Calu3 (cell line): ENCODE data around the gene TIFAB. TPM values are rescaled to one million over a fixed set of nuclear protein-coding genes. Genes with fewer than 3 reads are reported as not detected.

Source experiments
- BruUV-seq: library from RNA; stranded (reverse); fragments of 400-500 nt; replicated peaks from 2 replicates; lab custom pipeline; 2021; lab: Mats Ljungman, UMichigan
- CTCF ChIA-PET: fragments of 300-600 bp; sonication (Branson Sonifier 250); formaldehyde crosslinking; loops from one replicate; lab custom pipeline; 2022; ENCODE audit warnings: antibody characterized with exemption; lab: Charles Lee
- DNase-seq: peaks from one replicate; pipeline ENCODE4 v3.0.0; 2022
- H3K27ac Mint-ChIP-seq: one replicate; pipeline ENCODE4 v1.8.0; 2022; ENCODE audit warnings: mixed read lengths; ENCODE audit not compliant: unreplicated experiment
- H3K27me3 Mint-ChIP-seq: one replicate; pipeline ENCODE4 v1.8.0; 2022; ENCODE audit warnings: mixed read lengths; ENCODE audit not compliant: unreplicated experiment
- H3K36me3 Mint-ChIP-seq: one replicate; pipeline ENCODE4 v1.8.0; 2022; ENCODE audit warnings: mild to moderate bottlenecking, moderate library complexity, mixed read lengths; ENCODE audit not compliant: insufficient read depth, unreplicated experiment
- H3K4me1 Mint-ChIP-seq: one replicate; pipeline ENCODE4 v1.8.0; 2022; ENCODE audit warnings: mild to moderate bottlenecking, low read depth, mixed read lengths; ENCODE audit not compliant: unreplicated experiment
- H3K4me3 Mint-ChIP-seq: one replicate; pipeline ENCODE4 v1.8.0; 2022; ENCODE audit warnings: mild to moderate bottlenecking, low read depth, moderate library complexity, mixed read lengths; ENCODE audit not compliant: unreplicated experiment
- H3K9me3 Mint-ChIP-seq: one replicate; pipeline ENCODE4 v1.8.0; 2022; ENCODE audit warnings: low read depth, mixed read lengths; ENCODE audit not compliant: unreplicated experiment
- CTCF ChIP-seq: fragments of 200-600 bp; IDR thresholded peaks from one replicate; pipeline ENCODE4 v1.8.0; 2022; ENCODE audit warnings: antibody characterized with exemption; ENCODE audit not compliant: unreplicated experiment
- intact Hi-C: fragments of 100-400 bp; cut with micrococcal nuclease; formaldehyde crosslinking; loops from one replicate; pipeline ENCODE4 v1.10.0; 2022; ENCODE audit not compliant: unreplicated experiment
- total RNA-seq: library from RNA; stranded (reverse); gene quantifications from 2 replicates; pipeline ENCODE4 v1.2.3, GENCODE V29; 2022

TIFAB gene
- total RNA-seq, 1 experiment from 2014 or later, result not detected

- no peak for DNase-seq
- no peak overlapping the region for H3K4me3 Mint-ChIP-seq
- CTCF ChIA-PET, result no interaction called here
- intact Hi-C loops, result no loop called here
- peaks cover 4% of the 10 kb centered on the region for H3K36me3 Mint-ChIP-seq
- no peaks in the 10 kb centered on the region for H3K4me1 Mint-ChIP-seq
- BruUV-seq, result no TSS peak
- H3K27ac Mint-ChIP-seq, result no peak overlapping the region
- H3K9me3 Mint-ChIP-seq, result no peaks in the 10 kb centered on the region
- peaks cover 70% of the 10 kb centered on the region for H3K27me3 Mint-ChIP-seq
- TF ChIP-seq CTCF, result no peak
Observed at GRCh38 chr5:135439231-135440205, 12.6 kb downstream of the TIFAB start.

DNA sequence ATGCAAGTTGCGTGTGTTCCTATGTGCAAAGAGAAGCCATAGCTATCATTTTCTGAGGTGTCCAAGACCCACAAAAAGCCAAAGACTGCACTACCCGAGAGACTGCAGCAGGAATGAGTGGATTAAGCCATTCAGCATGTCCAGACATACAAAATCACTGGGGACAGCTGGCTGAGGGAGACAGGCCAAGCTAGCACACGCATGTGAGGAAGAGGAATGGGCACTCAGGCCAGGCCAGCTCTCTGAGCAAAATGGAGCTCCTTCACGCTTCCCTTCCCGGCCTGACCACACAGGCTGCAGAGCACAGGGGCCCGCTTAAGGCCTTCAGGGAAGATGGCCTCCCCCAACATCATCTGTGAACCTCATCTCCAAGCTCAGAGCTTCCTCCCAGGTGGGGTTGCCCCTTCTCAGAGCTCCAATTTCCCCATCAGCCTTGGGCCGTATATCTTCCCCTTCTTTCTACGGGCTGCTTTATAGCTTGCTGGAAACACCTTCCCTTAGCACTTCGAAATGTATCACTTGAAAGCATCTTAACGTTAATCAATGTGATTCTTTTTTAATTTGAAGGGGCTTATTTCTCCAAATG is 13.4 kb downstream of the TIFAB start:
- CTCF ChIA-PET, result interaction anchor here (1.0 to 1.9 kb wide), 3 partner anchors 12 to 115 kb away, joined by 3 to 6 read pairs (median 3); no protein-coding TSS in a partner anchor
- Mint-ChIP-seq H3K36me3 (peaks cover 4% of the 10 kb centered on the region), H3K4me3 (no peak overlapping the region), H3K4me1 (no peaks in the 10 kb centered on the region), H3K27ac (no peak overlapping the region), H3K9me3 (no peaks in the 10 kb centered on the region), H3K27me3 (peaks cover 70% of the 10 kb centered on the region)
- intact Hi-C loops, result no loop called here
- no peak for DNase-seq
- no peak for TF ChIP-seq CTCF
- BruUV-seq, result no TSS peak

DNA sequence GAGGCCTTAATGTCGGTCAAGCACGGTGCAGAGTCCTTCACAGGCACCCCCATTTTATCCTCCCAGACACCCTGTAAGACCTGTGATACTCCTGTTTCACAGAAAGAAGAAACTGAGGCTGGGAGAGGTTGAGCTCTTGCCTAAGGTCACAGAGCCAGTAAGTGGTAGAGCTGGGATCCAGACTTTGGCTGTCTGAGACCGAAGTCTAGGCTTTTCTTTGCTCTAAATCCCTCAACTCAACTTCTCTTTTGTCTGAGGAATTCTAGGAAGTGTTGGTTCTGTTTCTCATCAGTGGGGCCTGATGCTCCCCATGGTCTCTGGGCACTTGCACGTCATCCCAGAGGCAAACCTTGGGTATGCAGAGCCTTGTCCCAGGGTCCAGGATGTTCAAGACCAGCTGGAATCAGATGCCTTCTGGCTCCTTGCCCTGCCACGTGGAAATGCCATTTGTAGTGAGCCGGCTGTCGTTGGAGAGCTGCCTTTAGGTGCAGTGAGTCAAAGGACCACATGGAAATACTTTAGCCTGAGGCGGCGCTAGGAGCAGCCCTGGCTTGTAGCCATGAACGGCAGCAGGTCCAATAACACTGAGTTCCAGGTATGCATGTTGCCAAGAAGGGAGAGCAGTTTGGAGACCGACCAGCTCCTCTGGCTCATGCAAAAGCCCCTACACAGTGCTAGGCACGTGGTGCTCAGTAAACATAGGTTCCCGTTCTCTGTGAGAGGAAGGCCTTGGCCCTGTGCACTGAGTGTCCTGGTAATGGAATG is 14.2 kb downstream of the TIFAB start:
- Mint-ChIP-seq H3K9me3 (no peaks in the 10 kb centered on the region), H3K27ac (no peak overlapping the region), H3K36me3 (peaks cover 3% of the 10 kb centered on the region), H3K4me1 (no peaks in the 10 kb centered on the region), H3K27me3 (peaks cover 70% of the 10 kb centered on the region), H3K4me3 (no peak overlapping the region)
- intact Hi-C loops, result no loop called here
- CTCF ChIA-PET, result interaction anchor here (0.5 to 1.9 kb wide), 4 partner anchors 12 to 116 kb away, joined by 3 to 6 read pairs (median 4); no protein-coding TSS in a partner anchor
- TF ChIP-seq CTCF, result no peak
- BruUV-seq, result no TSS peak
- peak; percentile 67 for DNase-seq

DNA sequence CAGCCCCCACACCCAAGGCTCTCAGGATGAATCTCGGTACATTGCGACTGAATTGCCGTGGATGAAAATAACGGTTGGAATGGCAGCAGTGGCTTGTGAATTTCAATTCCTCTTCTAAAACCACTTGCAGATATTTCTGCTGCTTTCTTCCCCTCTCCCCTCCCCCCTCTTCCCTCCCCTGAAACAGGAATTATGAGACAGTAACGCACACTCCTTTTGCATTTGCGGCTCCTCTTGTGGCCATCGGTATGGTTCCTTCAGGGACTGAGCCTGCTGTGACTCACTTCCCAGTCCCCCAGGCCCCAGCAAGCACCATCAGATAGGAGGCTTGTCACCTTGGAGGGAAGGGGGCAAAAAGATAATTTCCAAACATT is 14.7 kb downstream of the TIFAB start:
- CTCF ChIA-PET, result interaction anchor here (0.5 to 1.9 kb wide), 4 partner anchors 11 to 1872 kb away, joined by 3 to 7 read pairs (median 5); no protein-coding TSS in a partner anchor
- no peaks in the 10 kb centered on the region for H3K36me3 Mint-ChIP-seq
- no TSS peak for BruUV-seq
- no peaks in the 10 kb centered on the region for H3K9me3 Mint-ChIP-seq
- TF ChIP-seq CTCF, result no peak
- peaks cover 64% of the 10 kb centered on the region for H3K27me3 Mint-ChIP-seq
- DNase-seq, result no peak
- H3K4me3 Mint-ChIP-seq, result no peak overlapping the region
- intact Hi-C loops, result no loop called here
- H3K27ac Mint-ChIP-seq, result no peak overlapping the region
- H3K4me1 Mint-ChIP-seq, result no peaks in the 10 kb centered on the region
